ENCODE results near the gene YTHDC2. TPM values are rescaled to one million over a fixed set of nuclear protein-coding genes. Genes with fewer than 3 reads are reported as not detected.

The YTHDC2 gene
- 5.8 to 8.9 TPM (median 7.6 TPM) in 5 replicates for total RNA-seq (2022; extraction: Qiagen RNA extraction)

GRCh38 chr5:113513384-113514288 is at the start of gene YTHDC2:
Gene YTHDC2 (plus strand): TSS chr5:113513694. CDS start chr5:113513896, 202 bp downstream.

GRCh38 chr5:113487781-113488644 is 25.5 kb upstream of the YTHDC2 start, which contains the start of gene MCC:
Gene MCC (minus strand): TSS chr5:113488453.

Other genes starting within 250 kb of the YTHDC2 start
- gene TSSK1B, start 78.7 kb upstream of the YTHDC2 start, total RNA-seq (2022; extraction: Qiagen RNA extraction), result not detected in 5 replicates
- 0.12 to 0.38 TPM (median 0.26 TPM) in 5 replicates for gene MCC, start 25.2 kb upstream of the YTHDC2 start, total RNA-seq (2022; extraction: Qiagen RNA extraction)